KMS-11 (cell line): ENCODE data around the gene SH3TC1.

Source experiments
- H2AFZ ChIP-seq: fragments of 200-600 bp; sonication (generic); 2 replicates; pipeline ENCODE4 v1.6.1; 2016; ENCODE audit warnings: antibody characterized with exemption, mixed run types, low read depth
- H3K27ac ChIP-seq: fragments of 200-600 bp; sonication (generic); 2 replicates; pipeline ENCODE4 v1.6.1; 2016; ENCODE audit warnings: mild to moderate bottlenecking, mixed run types
- H3K27me3 ChIP-seq: fragments of 200-600 bp; sonication (generic); 2 replicates; pipeline ENCODE4 v1.6.1; 2017; ENCODE audit warnings: mild to moderate bottlenecking, low read depth, mixed run types, moderate library complexity; ENCODE audit not compliant: insufficient read depth
- H3K36me3 ChIP-seq: fragments of 200-600 bp; sonication (generic); 2 replicates; pipeline ENCODE4 v1.6.1; 2017; ENCODE audit warnings: mild to moderate bottlenecking, mixed run types; ENCODE audit not compliant: insufficient read depth
- H3K4me1 ChIP-seq: fragments of 200-600 bp; sonication (generic); 2 replicates; pipeline ENCODE4 v1.6.1; 2016; ENCODE audit warnings: mild to moderate bottlenecking, low read depth, mixed run types; ENCODE audit not compliant: poor library complexity, severe bottlenecking
- H3K4me2 ChIP-seq: fragments of 200-600 bp; sonication (generic); 2 replicates; pipeline ENCODE4 v1.7.0; 2016; ENCODE audit warnings: mild to moderate bottlenecking, mixed run types
- H3K4me3 ChIP-seq: fragments of 200-600 bp; sonication (generic); IDR thresholded peaks from 2 replicates; pipeline ENCODE4 v1.6.1; 2017; ENCODE audit warnings: low read depth, low read length, mixed read lengths; ENCODE audit not compliant: insufficient read depth
- H3K79me2 ChIP-seq: fragments of 200-600 bp; sonication (generic); 2 replicates; pipeline ENCODE4 v1.6.1; 2016; ENCODE audit warnings: low read depth, mixed run types; ENCODE audit not compliant: insufficient read depth
- H3K9ac ChIP-seq: fragments of 200-600 bp; sonication (generic); 2 replicates; pipeline ENCODE4 v1.6.1; 2016; ENCODE audit warnings: mild to moderate bottlenecking, mixed run types
- H4K20me1 ChIP-seq: fragments of 200-600 bp; sonication (generic); 2 replicates; pipeline ENCODE4 v1.6.1; 2016; ENCODE audit warnings: mild to moderate bottlenecking, mixed run types; ENCODE audit not compliant: insufficient read depth
- CTCF ChIP-seq: fragments of 200-600 bp; sonication (generic); conservative IDR thresholded peaks from 2 replicates; pipeline ENCODE4 v1.6.1; 2017; ENCODE audit warnings: low read depth, mild to moderate bottlenecking, antibody characterized with exemption, low read length, moderate library complexity, mixed read lengths

SH3TC1 gene

GRCh38 chr4:8179771-8180170 lies 19.3 kb upstream of the SH3TC1 start:
- H3K9ac ChIP-seq: no peak overlapping the region
- no peaks in the 10 kb centered on the region for H4K20me1 ChIP-seq
- H3K27ac ChIP-seq: no peak overlapping the region
- no peaks in the 10 kb centered on the region for H3K27me3 ChIP-seq
- H3K36me3 ChIP-seq: no peaks in the 10 kb centered on the region
- no peak overlapping the region for H2AFZ ChIP-seq
- no peak overlapping the region for H3K4me2 ChIP-seq
- no peak for TF ChIP-seq CTCF
- no peaks in the 10 kb centered on the region for H3K4me1 ChIP-seq
- H3K4me3 ChIP-seq: no peak overlapping the region
- H3K79me2 ChIP-seq: no peaks in the 10 kb centered on the region

GRCh38 chr4:8180310-8181093 lies 18.6 kb upstream of the SH3TC1 start:
- Histone ChIP-seq H2AFZ (no peak overlapping the region), H3K4me1 (no peaks in the 10 kb centered on the region), H3K27me3 (no peaks in the 10 kb centered on the region), H3K9ac (no peak overlapping the region), H3K4me3 (no peak overlapping the region), H3K27ac (no peak overlapping the region), H3K79me2 (no peaks in the 10 kb centered on the region), H3K4me2 (no peak overlapping the region), H4K20me1 (no peaks in the 10 kb centered on the region), H3K36me3 (no peaks in the 10 kb centered on the region)
- TF ChIP-seq CTCF: no peak

GRCh38 chr4:8181119-8181518 lies 18.0 kb upstream of the SH3TC1 start:
- H3K79me2 ChIP-seq: no peaks in the 10 kb centered on the region
- H3K36me3 ChIP-seq: no peaks in the 10 kb centered on the region
- no peak overlapping the region for H3K4me2 ChIP-seq
- H3K27me3 ChIP-seq: no peaks in the 10 kb centered on the region
- no peak overlapping the region for H3K27ac ChIP-seq
- no peak overlapping the region for H2AFZ ChIP-seq
- H3K4me3 ChIP-seq: no peak overlapping the region
- H4K20me1 ChIP-seq: no peaks in the 10 kb centered on the region
- TF ChIP-seq CTCF: no peak
- no peak overlapping the region for H3K9ac ChIP-seq
- H3K4me1 ChIP-seq: no peaks in the 10 kb centered on the region

GRCh38 chr4:8181844-8182243 lies 17.2 kb upstream of the SH3TC1 start:
- H3K4me3 ChIP-seq: no peak overlapping the region
- no peaks in the 10 kb centered on the region for H3K36me3 ChIP-seq
- H3K79me2 ChIP-seq: no peaks in the 10 kb centered on the region
- no peaks in the 10 kb centered on the region for H3K27me3 ChIP-seq
- H3K4me1 ChIP-seq: no peaks in the 10 kb centered on the region
- no peak overlapping the region for H3K27ac ChIP-seq
- H3K9ac ChIP-seq: no peak overlapping the region
- no peak for TF ChIP-seq CTCF
- no peak overlapping the region for H3K4me2 ChIP-seq
- H4K20me1 ChIP-seq: no peaks in the 10 kb centered on the region
- no peak overlapping the region for H2AFZ ChIP-seq
